HepG2 (cell line): ENCODE data around the gene CRIP1. TPM values are rescaled to one million over a fixed set of nuclear protein-coding genes. Genes with fewer than 3 reads are reported as not detected.

Experiments
- ATAC-seq: fragments of 200-7000 bp; cut with Tn5 transposase; 3 replicates; pipeline ENCODE4 v1.9.1; 2020; ENCODE audit warnings: mild to moderate bottlenecking, moderate library complexity
- BruUV-seq: library from RNA; stranded (reverse); fragments of 400-500 nt; replicated peaks from 2 replicates; lab custom pipeline; 2021; lab: Mats Ljungman, UMichigan
- CTCF ChIA-PET: fragments of 300-600 bp; formaldehyde crosslinking; extraction: SDS; loops from one replicate; lab custom pipeline; 2021; ENCODE audit warnings: low total read pairs, inconsistent platforms, low intra/inter-chr PET ratio; lab: Yijun Ruan, JAX
- POLR2A ChIA-PET: fragments of 350-600 bp; sonication (Branson Sonifier 250); formaldehyde crosslinking; loops from one replicate; lab custom pipeline; 2020; ENCODE audit warnings: antibody characterized with exemption, inconsistent platforms; lab: Yijun Ruan, JAX
- DNase-seq: peaks from one replicate; pipeline ENCODE4 v3.0.0-alpha.2; 2015; ENCODE audit warnings: low spot score
- FAIRE-seq: peaks from 3 replicates; lab custom pipeline; 2011; peaks lifted over from hg19 to GRCh38; lab: Jason Lieb, UNC
- H2AFZ ChIP-seq: one replicate; pipeline ENCODE4 v1.6.1; 2011; ENCODE audit warnings: low read length, inconsistent platforms
- H3K27ac ChIP-seq: fragments of 300-600 bp; 3 replicates; pipeline ENCODE4 v1.8.0; 2011; ENCODE audit warnings: mixed run types, mild to moderate bottlenecking, mixed read lengths, low read length, inconsistent platforms; ENCODE audit not compliant: insufficient read depth; ENCODE audit errors: extremely low read length
- H3K27me3 ChIP-seq, 2 experiments: fragments of 200-600 bp in 1 of 2; 2 replicates in 1 of 2; 3 replicates in 1 of 2; pipeline versions ENCODE4 v1.6.0 to v1.8.0; 2011; ENCODE audit warnings: low read length in 2 of 2, mild to moderate bottlenecking in 2 of 2, moderate library complexity in 2 of 2, inconsistent platforms in 1 of 2; ENCODE audit not compliant: insufficient read depth in 2 of 2, control insufficient read depth in 1 of 2
- H3K36me3 ChIP-seq, 2 experiments: fragments of 200-600 bp in 1 of 2; replicated peaks in 1 of 2; 2 replicates in 1 of 2; 3 replicates in 1 of 2; pipeline versions ENCODE4 v1.5.1 to v1.8.0; 2011; ENCODE audit warnings: low read length in 2 of 2, inconsistent platforms in 1 of 2; ENCODE audit not compliant: insufficient read depth in 2 of 2, control insufficient read depth in 1 of 2
- H3K4me1 ChIP-seq: 2 replicates; pipeline ENCODE4 v1.5.1; 2012; ENCODE audit warnings: low read length, inconsistent platforms; ENCODE audit not compliant: insufficient read depth
- H3K4me2 ChIP-seq: 2 replicates; pipeline ENCODE4 v1.6.0; 2011; ENCODE audit warnings: low read depth, low read length, inconsistent platforms
- H3K4me3 ChIP-seq, 3 experiments: fragments of 200-600 bp in 1 of 3; sonication (generic), shearing (Covaris generic) in 1 of 3; replicated peaks in 1 of 3; 2 replicates each; pipeline ENCODE4 v1.5.1; 2011 to 2016; ENCODE audit warnings: low read length in 3 of 3, inconsistent platforms in 2 of 3, low read depth in 2 of 3, mild to moderate bottlenecking in 2 of 3, control low read depth in 1 of 3, mixed read lengths in 1 of 3; ENCODE audit not compliant: insufficient read depth in 1 of 3
- H3K79me2 ChIP-seq: one replicate; pipeline ENCODE4 v1.6.1; 2011; ENCODE audit warnings: low read length, inconsistent platforms; ENCODE audit not compliant: insufficient read depth
- H3K9ac ChIP-seq: 2 replicates; pipeline ENCODE4 v1.6.0; 2011; ENCODE audit warnings: mild to moderate bottlenecking, low read depth, low read length, inconsistent platforms; ENCODE audit not compliant: insufficient read depth
- H3K9me3 ChIP-seq: 2 replicates; pipeline ENCODE4 v1.5.1; 2012; ENCODE audit warnings: mild to moderate bottlenecking, low read length
- H4K20me1 ChIP-seq: 2 replicates; pipeline ENCODE4 v1.6.0; 2011; ENCODE audit warnings: inconsistent platforms, mild to moderate bottlenecking, low read length, moderate library complexity; ENCODE audit not compliant: insufficient read depth
- ATF3 ChIP-seq: sonication (generic); formaldehyde crosslinking; IDR thresholded peaks from 2 replicates; pipeline ENCODE4 v1.4.0; 2020; ENCODE audit warnings: missing genetic modification reagents
- MATR3 ChIP-seq: sonication (generic); formaldehyde crosslinking; IDR thresholded peaks from 2 replicates; pipeline ENCODE4 v1.4.0; 2020; ENCODE audit warnings: missing genetic modification reagents
- MED13 ChIP-seq: sonication (generic); formaldehyde crosslinking; IDR thresholded peaks from 2 replicates; pipeline ENCODE4 v1.5.0; 2020; ENCODE audit warnings: missing genetic modification reagents
- MYC ChIP-seq: sonication (generic); formaldehyde crosslinking; IDR thresholded peaks from 2 replicates; pipeline ENCODE4 v1.9.0; 2021; ENCODE audit warnings: missing genetic modification reagents, borderline replicate concordance
- SMAD1 ChIP-seq: sonication (generic); formaldehyde crosslinking; IDR thresholded peaks from 2 replicates; pipeline ENCODE4 v1.4.0; 2020; ENCODE audit warnings: missing genetic modification reagents, low read depth, mild to moderate bottlenecking, borderline replicate concordance
- ZBTB34 ChIP-seq: sonication (generic); formaldehyde crosslinking; IDR thresholded peaks from 2 replicates; pipeline ENCODE4 v1.8.0; 2022; ENCODE audit warnings: mild to moderate bottlenecking, missing genetic modification reagents
- ZHX2 ChIP-seq, 2 experiments: sonication (generic) in 1 of 2; formaldehyde crosslinking in 1 of 2; IDR thresholded peaks; 2 replicates each; pipeline versions ENCODE4 v1.6.1 to v1.9.0; 2014 to 2022; ENCODE audit warnings: antibody characterized with exemption in 1 of 2, borderline replicate concordance in 1 of 2, inconsistent platforms in 1 of 2, low read depth in 1 of 2, missing genetic modification reagents in 1 of 2
- ZNF24 ChIP-seq: fragments of 450-650 bp; IDR thresholded peaks from 2 replicates; pipeline ENCODE4 v1.6.1; 2017; ENCODE audit warnings: antibody characterized with exemption, mild to moderate bottlenecking
- ZNF569 ChIP-seq: sonication (generic); formaldehyde crosslinking; IDR thresholded peaks from 2 replicates; pipeline ENCODE4 v1.5.0; 2020; ENCODE audit warnings: mild to moderate bottlenecking, missing genetic modification reagents, moderate library complexity, borderline replicate concordance
- ZNF598 ChIP-seq: sonication (generic); formaldehyde crosslinking; IDR thresholded peaks from 2 replicates; pipeline ENCODE4 v1.5.1; 2020; ENCODE audit warnings: mild to moderate bottlenecking, missing genetic modification reagents, borderline replicate concordance
- ZNF652 ChIP-seq: IDR thresholded peaks from 2 replicates; pipeline ENCODE4 v1.6.1; 2016; ENCODE audit warnings: low read depth, borderline replicate concordance
- ZNF878 ChIP-seq: sonication (generic); formaldehyde crosslinking; IDR thresholded peaks from 2 replicates; pipeline ENCODE4 v1.8.1; 2023; ENCODE audit warnings: mild to moderate bottlenecking, missing genetic modification reagents, moderate library complexity
- WGBS: methylation state at CpG from one replicate; pipeline ENCODE4 v1.1.6; 2017; ENCODE audit warnings: low lambda C conversion rate; 5-methylcytosine and 5-hydroxymethylcytosine counted together
- in situ Hi-C: cut with HindIII; loops from 2 replicates; pipeline ENCODE4 v1.10.0; 2017; ENCODE audit warnings: low pct_unique_long_range_greater_than_20kb; ENCODE audit not compliant: extremely low pct_ligation_motif_present
- intact Hi-C: fragments of 100-400 bp; cut with micrococcal nuclease; formaldehyde crosslinking; loops from one replicate; pipeline ENCODE4 v1.10.0; 2022; ENCODE audit not compliant: unreplicated experiment
- polyA plus RNA-seq, 8 experiments: library from polyadenylated mRNA; depleted of rRNA in 3 of 8; stranded (reverse) in 7 of 8; unstranded in 1 of 8; fragments of >200 nt; fragmentation: Illumina TruSeq in 4 of 8; extraction: Trizol in 4 of 8; gene quantifications; 2 replicates each; pipeline versions ENCODE4 v1.2.1 to v1.2.3, GENCODE V29; 2011 to 2016; ENCODE audit warnings: low read depth in 4 of 8, missing spikeins in 1 of 8, mixed read lengths in 1 of 8; ENCODE audit not compliant: insufficient read depth in 1 of 8
- total RNA-seq, 5 experiments: library from RNA; depleted of rRNA; stranded (reverse); fragments of >200 nt; fragmentation: Illumina TruSeq; extraction: Trizol; gene quantifications; 2 replicates each; pipeline ENCODE4 v1.2.3, GENCODE V29; 2016; ENCODE audit warnings: low read depth in 1 of 5
- TF ChIP-seq, protein P1 (sequence below): sonication (generic); formaldehyde crosslinking; IDR thresholded peaks from 2 replicates; pipeline ENCODE4 v1.5.1; 2020; ENCODE audit warnings: missing genetic modification reagents, mild to moderate bottlenecking, borderline replicate concordance

CRIP1 gene
- total and polyA plus RNA-seq, 2 of the 13 experiments (the other 11 are each of a cell fraction or from before 2014, with no cell fraction given) = 53.9 to 59.5 TPM

- H4K20me1 ChIP-seq = no peaks in the 10 kb centered on the region
- intact Hi-C loops = loop anchor here (10.0 kb wide), 1 partner anchor 181 kb away; the partner anchor contains the start of gene PACS2
- POLR2A ChIA-PET = interaction anchor here (1.2 to 2.3 kb wide), 4 partner anchors 8 to 195 kb away, joined by 4 to 8 read pairs (median 5); partner anchors contain the start of gene BRF1
- peak overlapping the region; percentile 79 for H3K9ac ChIP-seq
- no TSS peak for BruUV-seq
- H3K4me3 ChIP-seq = peak overlapping the region; percentile 64 to 73 (median 65); a peak in 5 of 6 replicates
- H3K4me2 ChIP-seq = peak overlapping the region; percentile 96
- H3K36me3 ChIP-seq = peaks cover 0 to 3% of the 10 kb centered on the region in 2 experiments; a peak in 1 of 5 replicates
- CTCF ChIA-PET = no interaction called here
- H3K79me2 ChIP-seq = peaks cover 23% of the 10 kb centered on the region
- DNase-seq (peak; percentile 85), FAIRE-seq (peak; percentile 63), ATAC-seq (peak; percentile 54)
- no peaks in the 10 kb centered on the region for H3K27me3 ChIP-seq
- H3K4me1 ChIP-seq = peaks cover 85% of the 10 kb centered on the region
- H2AFZ ChIP-seq = no peak overlapping the region
- no peaks in the 10 kb centered on the region for H3K9me3 ChIP-seq
- in situ Hi-C loops = no loop called here
- peak overlapping the region; percentile 96 for H3K27ac ChIP-seq
- WGBS = 0% methylated on average over 4 of the region's 18 CpGs
- TF ChIP-seq, protein P1, sequence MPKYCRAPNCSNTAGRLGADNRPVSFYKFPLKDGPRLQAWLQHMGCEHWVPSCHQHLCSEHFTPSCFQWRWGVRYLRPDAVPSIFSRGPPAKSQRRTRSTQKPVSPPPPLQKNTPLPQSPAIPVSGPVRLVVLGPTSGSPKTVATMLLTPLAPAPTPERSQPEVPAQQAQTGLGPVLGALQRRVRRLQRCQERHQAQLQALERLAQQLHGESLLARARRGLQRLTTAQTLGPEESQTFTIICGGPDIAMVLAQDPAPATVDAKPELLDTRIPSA (CRISPR knock-in tag) = 0 out of 2 replicates have a peak, but pooled peaks have one; percentile 51
- TF ChIP-seq MATR3 (CRISPR knock-in tag) (no peak), MYC (CRISPR knock-in tag) (peak; percentile 56; the same call in 1 of the 2 replicates), ZNF24 (no peak), ZNF878 (CRISPR knock-in tag) (no peak), ZNF598 (CRISPR knock-in tag) (no peak), MED13 (CRISPR knock-in tag) (no peak; the same call in 1 of the 2 replicates), ZBTB34 (peak; percentile 64; the same call in 1 of the 2 replicates), ZHX2 (IDR thresholded peaks at IDR 0.05; ENCODE audit: low read depth) (no peak), ZHX2 (CRISPR knock-in tag; IDR thresholded peaks at IDR 0.05; ENCODE audit: borderline replicate concordance) (no peak), ATF3 (no peak; the same call in 1 of the 2 replicates), ZNF569 (no peak), SMAD1 (CRISPR knock-in tag) (no peak), ZNF652 (CRISPR knock-in tag) (0 out of 2 replicates have a peak, but pooled peaks have one; percentile 9)
Observed at GRCh38 chr14:105495990-105496830, 9.5 kb downstream of the CRIP1 start.
